ENCODE results near the gene ICE1. TPM values are rescaled to one million over a fixed set of nuclear protein-coding genes. Genes with fewer than 3 reads are reported as not detected.

ICE1 gene
- total RNA-seq, 1 experiment from 2014 or later = 27.8 TPM

DNA sequence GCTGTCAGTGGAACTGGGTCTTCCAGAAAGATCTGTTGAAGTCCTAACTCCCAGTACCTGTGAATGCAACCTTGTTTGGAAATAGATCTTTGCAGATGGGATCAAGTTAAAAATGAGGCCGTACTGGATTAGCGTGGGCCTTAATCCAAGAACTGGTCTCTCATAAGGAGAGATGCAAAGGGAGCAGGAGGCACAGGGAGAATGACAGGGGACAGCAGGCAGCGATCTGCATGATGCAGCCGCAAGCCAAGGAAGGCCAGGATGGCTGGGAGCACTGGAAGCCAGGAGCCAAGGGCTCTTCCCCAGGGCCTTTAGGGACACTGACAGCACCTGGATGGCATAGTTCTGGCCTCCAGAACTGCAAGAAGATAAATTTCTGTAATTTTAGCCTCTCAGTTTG lies 114.4 kb downstream of the ICE1 start:
- H3K4me3 Mint-ChIP-seq (ENCODE audit: low read depth, unreplicated experiment) = no peak overlapping the region
- H3K4me1 Mint-ChIP-seq (ENCODE audit: low read depth, unreplicated experiment) = no peaks in the 10 kb centered on the region
- no peaks in the 10 kb centered on the region for H3K36me3 Mint-ChIP-seq (ENCODE audit: insufficient read depth, unreplicated experiment)
- TF ChIP-seq CTCF (IDR thresholded peaks at IDR 0.05; ENCODE audit: unreplicated experiment) = no peak
- BruUV-seq (replicated peaks) = no TSS peak
- no peak for DNase-seq
- peaks cover 29% of the 10 kb centered on the region for H3K27me3 Mint-ChIP-seq (ENCODE audit: unreplicated experiment)
- CTCF ChIA-PET = no interaction called here
- intact Hi-C loops (cut with micrococcal nuclease; ENCODE audit: unreplicated experiment) = no loop called here
- H3K9me3 Mint-ChIP-seq (ENCODE audit: low read depth, unreplicated experiment) = peaks cover 15% of the 10 kb centered on the region
- no peak overlapping the region for H3K27ac Mint-ChIP-seq (ENCODE audit: unreplicated experiment)

GRCh38 chr5:5537426-5537825 lies 114.9 kb downstream of the ICE1 start:
- Mint-ChIP-seq H3K4me1 (ENCODE audit: low read depth, unreplicated experiment) (no peaks in the 10 kb centered on the region), H3K36me3 (ENCODE audit: insufficient read depth, unreplicated experiment) (no peaks in the 10 kb centered on the region), H3K27ac (ENCODE audit: unreplicated experiment) (no peak overlapping the region), H3K4me3 (ENCODE audit: low read depth, unreplicated experiment) (no peak overlapping the region), H3K9me3 (ENCODE audit: low read depth, unreplicated experiment) (peaks cover 13% of the 10 kb centered on the region), H3K27me3 (ENCODE audit: unreplicated experiment) (peaks cover 23% of the 10 kb centered on the region)
- TF ChIP-seq CTCF (IDR thresholded peaks at IDR 0.05; ENCODE audit: unreplicated experiment) = no peak
- BruUV-seq (replicated peaks) = no TSS peak
- DNase-seq = no peak
- CTCF ChIA-PET = no interaction called here
- intact Hi-C loops (cut with micrococcal nuclease; ENCODE audit: unreplicated experiment) = no loop called here

DNA sequence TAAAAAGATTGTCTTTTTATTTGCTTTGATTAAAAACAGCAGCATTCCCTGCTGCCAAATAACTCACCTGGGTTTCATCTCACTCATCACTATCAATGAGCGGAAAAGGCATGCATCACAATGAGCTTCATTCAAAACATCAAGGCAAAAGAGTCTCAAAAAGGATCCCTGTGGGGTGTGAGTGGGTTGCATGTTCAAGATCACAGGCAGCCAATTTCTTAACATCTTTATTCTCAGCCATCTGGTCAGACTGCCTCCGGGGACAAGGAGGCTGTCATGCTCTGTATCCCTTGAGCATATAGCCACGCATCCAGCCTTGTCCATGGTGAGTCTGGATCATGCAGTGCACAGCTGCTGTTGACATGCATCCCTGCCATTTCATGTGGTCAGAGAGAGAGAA lies 117.1 kb downstream of the ICE1 start:
- intact Hi-C loops (cut with micrococcal nuclease; ENCODE audit: unreplicated experiment) = no loop called here
- Mint-ChIP-seq H3K4me1 (ENCODE audit: low read depth, unreplicated experiment) (no peaks in the 10 kb centered on the region), H3K9me3 (ENCODE audit: low read depth, unreplicated experiment) (peaks cover 13% of the 10 kb centered on the region), H3K27ac (ENCODE audit: unreplicated experiment) (no peak overlapping the region), H3K27me3 (ENCODE audit: unreplicated experiment) (peaks cover 13% of the 10 kb centered on the region), H3K4me3 (ENCODE audit: low read depth, unreplicated experiment) (no peak overlapping the region), H3K36me3 (ENCODE audit: insufficient read depth, unreplicated experiment) (no peaks in the 10 kb centered on the region)
- TF ChIP-seq CTCF (IDR thresholded peaks at IDR 0.05; ENCODE audit: unreplicated experiment) = no peak
- no TSS peak for BruUV-seq (replicated peaks)
- CTCF ChIA-PET = no interaction called here
- no peak for DNase-seq

All from Calu3 (cell line).